PC-3 (cell line): Measurements from ENCODE around the gene CHST8.

Experiments used
- EZH2 ChIP-seq: fragments of 300-600 bp; sonication (generic); IDR thresholded peaks from one replicate; pipeline ENCODE4 v1.6.1; 2017; ENCODE audit warnings: antibody characterized with exemption, mild to moderate bottlenecking, low read length; ENCODE audit not compliant: unreplicated experiment
- EZH2phosphoT487 ChIP-seq: fragments of 300-600 bp; sonication (generic); IDR thresholded peaks from 2 replicates; pipeline ENCODE4 v1.6.1; 2018; ENCODE audit warnings: mild to moderate bottlenecking, antibody characterized with exemption, low read length, borderline replicate concordance
- TF ChIP-seq, protein P1 (sequence below): fragments of 300-600 bp; sonication (generic); conservative IDR thresholded peaks from 2 replicates; pipeline ENCODE4 v1.5.1; 2017; ENCODE audit warnings: antibody characterized with exemption, low read depth, mild to moderate bottlenecking, low read length

DNA sequence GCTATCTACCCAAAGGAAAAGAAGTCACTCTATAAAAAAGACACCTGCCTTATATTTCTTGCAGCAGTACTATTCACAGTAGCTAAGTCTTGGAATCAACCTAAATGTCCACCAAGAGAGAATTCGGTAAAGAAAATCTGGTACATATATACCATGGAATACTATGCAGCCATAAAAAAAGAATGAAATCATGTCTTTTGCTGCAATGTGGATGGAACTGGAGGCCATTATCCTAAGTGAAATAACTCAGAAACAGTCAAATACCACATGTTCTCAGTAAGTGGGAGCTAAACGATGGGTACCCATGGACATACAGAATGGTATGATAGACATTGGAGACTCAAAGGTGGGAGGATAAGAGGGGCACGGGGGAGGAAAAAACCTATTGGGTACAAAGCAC lies 92.4 kb downstream of the CHST8 start:
- TF ChIP-seq, protein P1, sequence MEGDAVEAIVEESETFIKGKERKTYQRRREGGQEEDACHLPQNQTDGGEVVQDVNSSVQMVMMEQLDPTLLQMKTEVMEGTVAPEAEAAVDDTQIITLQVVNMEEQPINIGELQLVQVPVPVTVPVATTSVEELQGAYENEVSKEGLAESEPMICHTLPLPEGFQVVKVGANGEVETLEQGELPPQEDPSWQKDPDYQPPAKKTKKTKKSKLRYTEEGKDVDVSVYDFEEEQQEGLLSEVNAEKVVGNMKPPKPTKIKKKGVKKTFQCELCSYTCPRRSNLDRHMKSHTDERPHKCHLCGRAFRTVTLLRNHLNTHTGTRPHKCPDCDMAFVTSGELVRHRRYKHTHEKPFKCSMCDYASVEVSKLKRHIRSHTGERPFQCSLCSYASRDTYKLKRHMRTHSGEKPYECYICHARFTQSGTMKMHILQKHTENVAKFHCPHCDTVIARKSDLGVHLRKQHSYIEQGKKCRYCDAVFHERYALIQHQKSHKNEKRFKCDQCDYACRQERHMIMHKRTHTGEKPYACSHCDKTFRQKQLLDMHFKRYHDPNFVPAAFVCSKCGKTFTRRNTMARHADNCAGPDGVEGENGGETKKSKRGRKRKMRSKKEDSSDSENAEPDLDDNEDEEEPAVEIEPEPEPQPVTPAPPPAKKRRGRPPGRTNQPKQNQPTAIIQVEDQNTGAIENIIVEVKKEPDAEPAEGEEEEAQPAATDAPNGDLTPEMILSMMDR: no peak
- no peak for TF ChIP-seq EZH2phosphoT487
- no peak for TF ChIP-seq EZH2
